Skeletal muscle cell (primary cell): ENCODE results near the gene TLCD1.
A peak's percentile ranks its signal among the peaks of the same experiment; 100 is the strongest.

Source experiments
- DNase-seq: peaks from one replicate; pipeline ENCODE4 v3.0.0-alpha.2; 2010; ENCODE audit warnings: low read depth
- H3K4me3 ChIP-seq: 2 replicates; pipeline ENCODE4 v1.5.1; 2011; ENCODE audit warnings: low read depth, mild to moderate bottlenecking, control low read depth, low read length, moderate library complexity

TLCD1 gene

DNA sequence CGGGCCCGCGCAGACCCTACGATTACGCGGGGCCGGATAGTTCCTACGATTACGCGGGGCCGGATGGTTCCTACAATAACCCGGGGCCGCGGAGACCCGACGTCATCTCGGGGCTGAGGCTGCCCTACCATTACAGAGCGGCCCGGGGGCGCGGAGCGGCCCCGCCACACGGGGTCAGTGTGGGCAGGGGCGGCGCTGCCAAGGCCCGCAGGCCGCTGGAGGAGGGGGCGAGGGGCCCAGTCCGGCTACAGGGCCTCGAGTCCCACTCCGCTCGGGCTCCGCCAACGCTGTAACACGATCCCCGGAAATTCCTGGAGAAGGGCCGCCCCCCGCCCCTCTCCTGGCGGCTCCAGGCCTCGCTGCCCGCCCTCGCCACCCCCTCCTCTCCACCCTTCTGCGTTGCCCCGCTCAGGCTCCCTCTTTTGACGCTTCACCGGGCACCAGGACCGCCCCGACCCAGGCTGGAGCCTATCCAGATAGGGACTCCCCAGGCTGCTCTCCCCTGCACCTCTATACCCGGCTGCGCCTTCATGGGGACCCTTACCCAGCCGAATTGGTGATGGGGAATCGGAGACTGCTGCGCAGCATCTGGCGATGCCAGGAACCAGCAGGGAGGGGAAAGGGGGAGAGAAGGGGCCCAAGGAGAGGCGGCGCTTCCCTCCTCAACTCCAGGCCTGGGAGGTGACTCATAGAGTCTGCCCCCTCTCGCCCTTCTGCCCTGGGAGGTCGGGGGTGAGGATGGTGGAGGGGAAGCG, 8.3 kb downstream of the TLCD1 start, which contains the start of gene RAB34:
RAB34 (minus strand) TSS at position 291 of the 755 bp plus-strand sequence. CDS start 602 bp downstream, outside the sequence.
- DNase-seq = no peak
- peak within 1 kb of the TSS; percentile 96 for H3K4me3 ChIP-seq

DNA sequence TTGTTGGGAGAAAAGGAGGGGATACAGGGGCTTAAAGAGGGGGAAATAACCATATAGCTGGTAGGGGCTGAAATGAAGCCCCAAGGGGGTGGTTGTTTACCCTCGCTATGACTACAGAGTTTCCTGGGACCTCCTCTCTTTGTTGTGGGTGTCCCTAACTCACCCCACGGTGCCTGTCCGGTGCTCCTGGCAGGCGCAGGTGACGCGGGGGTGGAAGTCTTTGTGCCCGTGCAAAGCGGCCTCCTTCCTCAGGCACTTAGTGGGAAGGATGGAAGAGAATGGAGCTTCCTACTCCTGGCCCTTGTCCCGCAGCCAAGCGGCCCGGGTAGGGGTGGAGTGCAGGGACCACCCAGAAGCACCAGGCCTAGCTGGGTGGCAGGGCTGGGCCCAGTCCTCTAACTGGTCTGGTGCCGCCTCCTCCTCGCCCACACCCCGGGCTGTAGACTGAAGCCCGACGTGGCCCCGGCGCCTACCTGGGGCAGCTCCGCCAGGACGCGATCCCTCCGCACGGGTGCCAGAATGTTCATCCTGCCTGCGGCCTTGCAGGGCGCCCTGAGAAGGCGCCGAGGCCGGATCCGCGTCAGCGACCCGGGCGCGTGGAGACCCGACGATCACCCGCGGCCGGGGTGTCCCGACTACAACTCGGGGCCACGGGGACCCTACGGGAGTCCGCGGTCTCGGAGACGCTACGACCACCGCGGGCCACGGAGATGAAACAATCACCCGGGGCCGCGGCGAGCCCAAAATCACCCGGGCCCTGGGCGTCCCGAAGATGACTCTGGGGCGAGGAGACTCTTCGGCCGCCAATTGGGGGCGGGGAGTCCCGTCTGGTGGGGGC, 9.1 kb downstream of the TLCD1 start:
- no peak for DNase-seq
- peak overlapping the region; percentile 96 for H3K4me3 ChIP-seq

DNA sequence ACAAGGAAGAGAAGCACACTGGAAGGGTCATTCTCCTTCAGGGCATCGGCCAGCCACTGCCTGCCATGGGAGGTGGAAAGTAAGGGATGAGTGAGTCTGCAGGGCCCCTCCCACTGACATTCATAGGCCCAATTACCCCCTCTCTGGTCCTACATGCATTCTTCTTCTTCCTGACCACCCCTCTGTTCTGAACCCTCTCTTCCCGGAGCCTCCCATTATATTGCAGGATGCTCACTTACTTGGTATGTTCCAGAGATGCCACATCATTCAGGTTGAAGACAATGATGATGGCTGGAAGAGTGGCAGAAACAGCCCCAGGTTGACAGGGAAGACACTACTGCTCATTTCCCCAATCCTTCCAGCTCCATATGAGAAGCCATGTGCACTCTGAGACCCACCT, 10.8 kb downstream of the TLCD1 start:
- no peak overlapping the region for H3K4me3 ChIP-seq
- no peak for DNase-seq

DNA sequence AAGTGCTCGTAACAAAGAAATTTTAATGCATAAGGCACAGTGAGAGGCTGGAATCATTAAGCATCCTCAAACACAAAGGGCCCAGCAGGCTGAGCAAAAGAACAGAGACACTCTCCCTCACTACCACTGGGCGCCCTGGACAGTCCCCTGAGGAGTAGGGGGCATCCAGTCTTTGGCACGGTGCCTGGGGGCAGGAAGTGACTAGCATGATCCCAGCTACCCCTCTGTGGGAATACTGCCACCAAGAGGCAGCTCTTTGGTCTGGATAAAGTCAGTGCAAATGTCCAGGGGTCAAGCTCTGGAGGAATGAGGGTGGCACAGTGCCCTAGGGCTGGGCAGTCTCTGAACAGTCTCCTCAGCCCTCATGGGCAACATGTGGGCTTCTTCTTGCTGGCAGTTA, 11.8 kb downstream of the TLCD1 start:
- H3K4me3 ChIP-seq = no peak overlapping the region

DNA sequence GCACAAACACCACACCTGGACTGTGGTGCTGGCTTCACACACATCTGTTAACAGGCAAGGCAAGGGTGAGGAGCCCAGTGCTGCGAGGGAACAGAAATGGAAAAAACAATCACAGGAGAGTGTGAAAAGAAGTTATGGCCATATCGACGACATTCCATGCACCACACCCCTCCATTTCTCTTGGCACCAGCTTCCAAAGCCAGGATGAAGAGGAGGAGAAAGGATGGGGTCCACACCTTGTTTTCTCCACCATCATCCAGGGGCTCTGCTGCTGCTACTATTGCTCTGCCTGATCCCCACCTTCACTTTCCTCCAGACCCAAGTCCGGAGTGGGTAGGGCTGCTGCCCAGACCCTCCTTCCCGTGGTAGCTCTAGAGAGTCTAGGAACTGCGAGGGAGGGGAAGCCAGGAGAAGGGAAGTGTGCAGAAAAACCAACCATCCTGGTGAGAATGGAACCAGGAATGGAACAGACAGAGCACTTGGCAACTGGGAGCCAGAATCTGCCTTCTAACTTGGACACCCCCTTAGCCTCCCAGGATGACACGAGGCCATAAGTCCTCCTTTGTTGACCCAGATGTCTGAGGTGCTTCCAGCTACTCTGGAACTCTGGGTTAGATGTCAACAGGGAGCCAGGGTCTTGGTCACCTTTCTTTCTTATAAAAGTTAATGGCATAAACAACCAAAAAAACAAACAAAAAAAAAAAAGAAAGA, 13.2 kb downstream of the TLCD1 start:
- H3K4me3 ChIP-seq = no peak overlapping the region

More for the DNA sequence above, 11.8 kb downstream of the TLCD1 start:
- DNase-seq = no peak

DNA sequence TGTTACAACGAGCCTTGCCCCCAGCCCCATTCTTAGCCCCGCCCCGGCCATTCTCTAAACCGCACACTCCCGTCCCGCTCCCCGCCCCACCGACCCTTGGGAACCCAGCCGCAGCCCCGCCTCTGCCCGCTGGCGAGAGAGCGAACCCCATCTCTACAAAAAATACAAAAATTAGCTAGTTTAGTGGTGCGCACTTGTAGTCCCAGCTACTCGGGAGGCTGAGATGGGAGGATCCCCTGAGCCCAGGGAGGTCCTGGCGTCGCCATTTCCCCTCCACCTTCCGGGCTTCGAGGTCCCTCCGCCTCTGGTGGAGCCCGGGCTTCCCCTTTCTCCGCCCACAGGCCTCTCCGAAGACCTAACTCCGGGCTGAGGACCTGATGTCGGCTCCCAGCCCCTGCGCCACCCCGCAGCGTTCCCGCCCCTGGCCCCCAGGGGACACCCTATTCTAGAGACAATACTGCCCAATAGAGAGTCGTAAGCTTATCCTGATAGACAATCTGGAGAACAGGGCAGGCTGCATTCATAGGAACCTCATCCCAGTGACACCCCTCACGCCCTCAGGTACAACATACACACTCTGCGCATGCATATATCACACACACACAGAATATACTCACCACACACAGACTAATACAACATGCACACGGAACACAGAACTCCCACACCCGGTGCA, 13.9 kb downstream of the TLCD1 start:
- DNase-seq = no peak
- H3K4me3 ChIP-seq = peak overlapping the region; percentile 61

More for the DNA sequence above, 13.2 kb downstream of the TLCD1 start:
- DNase-seq = no peak

DNA sequence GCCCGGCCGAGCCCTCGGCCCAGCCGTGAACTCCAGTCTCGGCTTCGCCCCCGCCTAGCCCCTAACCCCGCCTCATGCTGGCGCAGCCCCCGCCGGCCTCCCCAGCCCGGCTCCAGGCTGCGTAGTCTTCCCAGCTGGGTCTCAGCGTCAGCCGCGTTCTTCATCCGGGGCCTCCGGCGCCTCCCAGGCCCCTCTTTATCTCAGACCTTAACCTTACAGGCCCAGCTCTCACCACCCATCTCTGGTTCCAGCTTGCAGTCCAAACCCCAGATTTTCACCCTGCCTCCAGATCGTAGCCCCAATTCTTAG, 14.4 kb downstream of the TLCD1 start, which contains the start of gene PROCA1:
PROCA1 (minus strand) TSS at position 166 of the 309 bp plus-strand sequence. CDS start 228 bp downstream, outside the sequence.
- peak within 1 kb of the TSS; percentile 61 for H3K4me3 ChIP-seq
- no peak for DNase-seq

DNA sequence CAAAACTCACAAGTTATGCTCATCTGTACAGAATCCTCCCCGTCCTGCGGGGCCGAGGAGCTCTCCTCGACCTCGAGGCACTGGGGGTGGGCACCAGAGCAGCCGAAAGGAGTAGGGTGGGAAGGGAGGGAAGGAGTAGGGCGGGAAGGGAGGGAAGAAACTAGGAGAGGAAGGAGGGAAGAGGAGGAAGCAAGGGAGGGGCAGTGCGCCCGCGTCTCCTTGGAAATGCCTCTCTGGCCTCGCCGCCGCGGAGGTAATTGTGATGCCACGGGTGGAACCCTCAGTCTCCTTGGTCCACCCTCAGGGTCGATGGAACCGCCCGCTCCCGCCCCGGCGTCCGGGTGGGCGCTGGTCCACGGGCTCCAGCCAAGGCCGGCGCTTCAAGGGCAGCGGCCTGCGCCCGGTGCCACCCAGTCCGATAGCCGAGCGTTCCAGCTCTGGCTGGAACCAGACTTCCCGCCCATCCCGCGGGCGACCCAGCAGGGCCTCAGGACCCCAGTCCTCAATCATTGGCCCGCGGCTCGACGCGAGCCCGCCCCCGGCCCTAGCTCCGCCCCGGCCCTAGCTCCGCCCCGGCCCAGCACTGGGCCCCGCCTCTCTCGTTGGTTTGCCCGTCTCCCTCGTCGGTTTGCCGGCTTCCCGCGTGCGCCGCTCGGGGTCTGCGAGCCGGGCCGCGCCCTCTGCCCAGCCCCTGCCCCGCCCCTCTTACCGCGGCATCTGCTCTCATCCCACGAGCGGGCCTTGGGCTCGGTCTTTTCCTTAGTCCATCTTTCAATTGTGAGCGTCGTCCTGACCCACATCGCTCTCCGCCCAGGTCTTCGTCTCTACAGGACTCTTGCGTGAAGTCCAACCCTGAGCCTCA, 14.9 kb downstream of the TLCD1 start:
- no peak for DNase-seq
- H3K4me3 ChIP-seq = peak overlapping the region; percentile 61

DNA sequence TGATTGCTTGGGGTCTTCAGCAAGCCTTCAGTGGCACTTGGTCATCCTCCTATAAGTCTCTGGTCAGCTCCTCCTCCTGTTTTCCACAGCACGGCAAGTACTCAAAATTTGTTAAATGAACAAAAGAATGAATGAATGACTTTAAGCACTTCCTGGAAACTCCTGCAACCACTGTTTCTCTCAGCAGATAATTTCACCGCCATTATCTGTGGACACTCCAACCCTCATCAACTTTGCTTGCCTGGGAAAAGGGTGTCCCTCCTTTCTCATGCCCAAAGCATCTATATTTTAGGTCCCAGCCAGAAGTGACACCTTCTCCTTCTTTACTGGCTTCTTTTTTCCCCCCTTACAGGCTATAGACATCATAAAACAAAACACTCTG, 18.7 kb downstream of the TLCD1 start:
- no peak for DNase-seq
- no peak overlapping the region for H3K4me3 ChIP-seq

DNA sequence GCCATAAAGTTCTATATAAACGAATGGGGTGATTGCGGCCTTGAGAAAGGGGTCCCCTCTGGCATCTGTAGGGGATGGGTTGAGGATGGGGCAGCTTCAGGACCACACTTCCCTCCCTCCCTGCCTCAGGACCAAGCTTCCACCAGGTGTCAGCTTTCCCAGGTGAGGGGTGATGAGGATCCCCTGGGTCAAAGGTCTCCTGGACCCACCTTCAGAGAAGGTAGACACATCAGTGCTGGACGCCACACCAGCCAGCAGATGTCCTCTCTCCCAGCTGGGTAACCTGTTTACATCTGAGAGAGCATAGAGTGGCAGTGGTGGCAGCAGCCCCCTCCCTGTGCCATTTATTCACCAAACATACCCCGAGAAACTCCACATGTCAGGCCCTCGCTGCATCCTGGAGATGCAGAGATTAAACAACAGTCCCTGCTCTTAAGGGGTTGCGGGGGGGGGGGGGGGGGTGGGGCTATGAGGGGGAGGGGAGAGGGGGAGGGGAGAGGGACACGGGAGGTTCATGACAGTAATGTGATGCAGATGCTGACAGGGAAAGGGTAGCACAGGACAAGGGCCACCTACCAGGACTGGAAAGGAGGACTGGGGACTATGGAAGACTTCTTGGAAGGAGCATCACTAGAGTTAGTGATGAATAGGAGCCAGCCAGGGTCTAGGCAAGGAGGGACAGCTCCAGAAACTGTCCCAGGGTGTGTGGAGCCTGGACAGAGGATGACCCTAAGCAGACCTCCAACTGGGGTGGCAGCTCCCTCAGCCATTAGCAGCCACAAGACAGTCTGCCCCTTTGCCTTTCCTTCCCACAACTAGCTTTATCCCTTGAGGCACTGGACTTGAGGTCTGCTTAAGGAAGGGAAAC, 19.3 kb downstream of the TLCD1 start:
- no peak overlapping the region for H3K4me3 ChIP-seq
- no peak for DNase-seq

DNA sequence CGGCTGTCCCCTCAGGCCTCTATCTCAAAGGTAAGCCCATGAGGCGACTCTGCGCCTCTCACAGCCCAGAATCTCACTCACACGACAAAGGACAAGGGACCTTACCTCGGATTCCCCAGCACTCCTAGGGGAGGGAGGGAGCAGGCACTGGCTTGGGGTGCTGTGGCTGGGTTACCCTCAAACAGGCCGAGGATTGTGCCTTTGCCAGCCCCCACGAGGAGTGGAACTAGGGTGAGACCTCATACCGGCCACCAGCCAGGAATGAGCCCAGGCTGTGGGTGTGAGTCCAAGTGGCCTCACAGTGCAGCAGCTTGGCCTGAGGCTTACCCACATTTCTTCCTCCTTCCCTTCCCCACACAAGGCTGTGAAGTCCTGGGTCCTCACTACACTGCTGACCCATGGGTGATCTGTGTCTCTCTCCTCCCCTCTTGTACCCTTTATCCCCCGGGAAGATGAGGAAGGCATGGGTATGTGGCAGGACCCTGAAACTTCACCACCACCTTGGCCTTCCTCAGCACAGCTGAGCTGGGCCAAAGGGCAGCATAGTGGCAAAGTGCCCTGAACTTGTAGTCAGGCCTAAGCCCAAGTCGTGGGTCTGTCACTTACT, 20.2 kb downstream of the TLCD1 start:
- no peak overlapping the region for H3K4me3 ChIP-seq
- no peak for DNase-seq

DNA sequence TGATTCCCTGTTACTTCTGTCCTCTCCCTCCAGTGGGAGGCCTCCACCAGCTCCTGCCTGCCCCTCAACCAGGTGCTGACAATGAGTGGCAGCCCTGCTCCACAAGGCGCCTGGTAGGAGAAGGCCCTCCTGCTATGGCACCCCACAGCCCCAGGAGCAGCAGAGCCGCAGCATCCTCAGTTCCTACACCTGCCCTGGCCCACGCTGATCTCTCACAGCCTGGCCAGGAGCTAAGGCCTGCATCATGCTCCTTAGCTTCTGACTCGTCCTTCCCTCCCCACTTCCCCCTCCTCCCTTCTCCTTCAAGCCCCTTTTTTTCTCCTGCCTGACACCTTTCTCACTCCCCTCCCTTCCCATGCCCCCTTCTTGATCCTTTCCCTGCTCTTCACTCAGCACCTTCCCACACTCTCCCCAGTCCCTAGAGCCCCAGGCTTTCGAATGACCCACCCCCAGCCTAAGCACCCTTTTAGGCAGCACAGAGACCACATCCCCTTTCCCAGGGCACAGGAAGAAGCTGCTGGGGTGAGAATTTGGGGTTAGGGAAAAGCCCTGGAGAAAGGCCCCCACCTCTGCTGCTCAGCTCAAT, 20.9 kb downstream of the TLCD1 start:
- no peak overlapping the region for H3K4me3 ChIP-seq
- no peak for DNase-seq

DNA sequence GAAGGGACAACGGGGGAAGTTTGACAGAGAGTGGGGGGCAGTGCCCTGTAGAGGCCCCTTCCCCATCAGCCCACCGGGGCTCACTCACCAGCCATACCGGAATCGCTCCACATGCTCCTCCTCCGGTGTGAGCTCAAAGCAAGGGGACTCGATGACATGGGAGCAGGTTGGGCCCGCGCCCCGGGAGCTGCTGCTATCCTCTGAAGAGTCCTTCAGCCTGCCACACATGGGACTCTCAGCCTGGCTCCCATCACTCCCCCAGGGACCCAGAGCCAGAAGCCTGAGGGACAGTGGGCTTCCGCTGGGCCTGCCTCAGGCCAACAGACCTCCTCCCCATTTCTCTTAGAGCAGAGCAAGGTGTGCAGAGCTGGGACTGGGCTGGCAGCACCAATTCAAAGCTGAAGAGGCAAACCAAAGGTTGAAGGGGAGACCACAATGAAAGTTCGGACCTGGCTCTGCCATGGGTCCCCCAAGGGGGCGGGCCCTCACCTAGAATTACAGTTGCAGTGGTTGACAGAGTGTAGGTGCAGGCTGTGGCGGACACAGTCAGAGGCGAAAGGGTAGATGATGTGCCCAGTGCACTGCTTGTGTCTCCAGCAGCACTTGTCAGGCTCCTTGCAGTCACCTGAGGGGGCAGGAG, 21.7 kb downstream of the TLCD1 start:
- no peak for DNase-seq
- no peak overlapping the region for H3K4me3 ChIP-seq

DNA sequence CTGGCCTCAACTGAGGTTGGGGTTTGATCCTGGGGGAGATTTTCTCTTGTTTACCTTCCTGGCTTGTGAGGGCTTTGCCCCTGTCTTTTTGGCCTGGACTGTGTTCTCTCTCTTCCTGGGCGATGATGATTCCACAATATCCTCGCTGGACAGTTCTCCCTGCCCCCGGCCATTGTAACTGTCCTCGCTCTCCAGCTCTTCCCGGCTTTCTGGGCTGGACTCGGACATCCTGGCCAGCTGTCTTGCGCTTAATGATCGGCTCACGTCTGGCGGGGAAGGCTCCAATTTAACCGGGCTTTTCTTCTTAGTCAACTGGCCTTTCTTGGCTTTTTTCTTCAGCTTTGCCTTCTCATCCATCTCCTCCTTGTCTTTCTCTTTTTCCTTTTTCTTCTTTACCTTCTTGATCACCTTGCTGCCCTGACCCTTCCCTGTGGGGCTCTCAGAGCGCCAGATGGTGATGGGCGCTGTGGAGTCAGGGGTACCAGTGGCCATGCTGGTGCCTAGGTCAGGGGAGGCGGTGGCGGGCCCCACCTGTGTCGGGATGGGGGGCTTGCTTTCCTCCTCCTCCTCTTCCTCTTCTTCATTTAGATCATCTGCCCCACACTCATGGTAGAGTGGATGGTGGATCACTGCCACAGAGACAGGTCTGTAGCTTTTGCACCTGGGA, 22.3 kb downstream of the TLCD1 start:
- no peak overlapping the region for H3K4me3 ChIP-seq
- DNase-seq = no peak

DNA sequence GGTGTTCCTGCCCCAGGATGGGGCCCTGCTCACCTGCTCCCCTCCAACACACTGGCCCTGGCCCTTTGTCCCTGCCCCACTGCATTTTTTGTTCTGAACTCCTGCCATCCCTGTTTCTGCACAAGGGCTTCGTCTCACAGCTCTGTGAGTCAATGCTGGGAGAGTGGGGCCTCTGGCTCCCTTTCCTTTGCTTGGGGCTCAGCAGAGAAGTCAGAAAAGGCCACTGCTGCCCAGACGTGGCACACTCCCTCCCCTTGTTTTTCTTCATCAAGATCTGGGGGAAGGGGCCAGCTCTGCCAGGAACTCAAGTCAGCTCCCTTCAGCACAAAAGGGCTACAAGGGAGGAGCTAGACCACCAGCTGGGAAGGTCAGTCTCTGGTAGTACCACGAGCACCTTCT, 23.3 kb downstream of the TLCD1 start:
- no peak for DNase-seq
- H3K4me3 ChIP-seq = no peak overlapping the region
